HepG2 (cell line): Measurements from ENCODE around the gene COL18A1.

ENCODE experiments used
- FOXA1 ChIP-seq, 2 experiments: fragments of 450-650 bp in 1 of 2; sonication (generic) in 1 of 2; formaldehyde crosslinking in 1 of 2; IDR thresholded peaks; 2 replicates each; pipeline versions ENCODE4 v1.4.0 to v1.6.1; 2016 to 2020; ENCODE audit warnings: missing genetic modification reagents in 1 of 2
- FOXJ3 ChIP-seq: sonication (generic); formaldehyde crosslinking; IDR thresholded peaks from 2 replicates; pipeline ENCODE4 v1.4.0; 2020; ENCODE audit warnings: missing genetic modification reagents, mild to moderate bottlenecking, borderline replicate concordance
- HNRNPUL1 ChIP-seq: fragments of 200-400 bp; formaldehyde crosslinking; IDR thresholded peaks from 2 replicates; pipeline ENCODE4 v1.6.1; 2017; ENCODE audit warnings: low read depth, mild to moderate bottlenecking, low read length, moderate library complexity
- KDM1A ChIP-seq: IDR thresholded peaks from 2 replicates; pipeline ENCODE4 v1.6.1; 2016; ENCODE audit warnings: missing compliant biosample characterization
- RAD21 ChIP-seq: fragments of 450-650 bp; formaldehyde crosslinking; IDR thresholded peaks from 2 replicates; pipeline ENCODE4 v1.5.0; 2020; ENCODE audit warnings: mild to moderate bottlenecking
- USF2 ChIP-seq, 2 experiments: sonication (generic) in 1 of 2; formaldehyde crosslinking in 1 of 2; IDR thresholded peaks; 2 replicates each; pipeline versions ENCODE4 v1.5.1 to v1.6.1; 2011 to 2020; ENCODE audit warnings: borderline replicate concordance in 1 of 2, low read depth in 1 of 2, low read length in 1 of 2, mild to moderate bottlenecking in 1 of 2, missing genetic modification reagents in 1 of 2, moderate library complexity in 1 of 2
- ZNF713 ChIP-seq: sonication (generic); formaldehyde crosslinking; IDR thresholded peaks from 2 replicates; pipeline ENCODE4 v1.4.0; 2020; ENCODE audit warnings: mild to moderate bottlenecking, missing genetic modification reagents

- TF ChIP-seq FOXA1 (IDR thresholded peaks at IDR 0.05) (no peak), FOXA1 (CRISPR knock-in tag; IDR thresholded peaks at IDR 0.05) (no peak), USF2 (IDR thresholded peaks at IDR 0.05; ENCODE audit: low read depth, low read length) (no peak), USF2 (CRISPR knock-in tag; IDR thresholded peaks at IDR 0.05; ENCODE audit: borderline replicate concordance) (no peak), RAD21 (no peak), ZNF713 (CRISPR knock-in tag) (no peak), HNRNPUL1 (no peak), FOXJ3 (no peak), KDM1A (no peak)
Observed at GRCh38 chr21:45562965-45563364, 158.0 kb downstream of the COL18A1 start.
